CD4-positive, alpha-beta T cell treated with Interferon gamma for 1 hour (primary cell): Measurements from ENCODE around the gene MAST2.
"Not testable (repeated sequence)": the region's sequence is repeated elsewhere in the genome, so short reads cannot be mapped to it uniquely, and the experiment has no call there.

Experiments used
- DNase-seq: peaks from one replicate; pipeline ENCODE4 v3.0.0-alpha.2; 2020

Gene MAST2

GRCh38 chr1:45815667-45816458 is 12.5 kb downstream of the MAST2 start:
- no peak for DNase-seq

GRCh38 chr1:45820173-45820572 is 16.8 kb downstream of the MAST2 start:
- DNase-seq = no peak

- no peak for DNase-seq
Measured at GRCh38 chr1:45820788-45821187, 17.4 kb downstream of the MAST2 start.

- DNase-seq = no peak
Measured at GRCh38 chr1:45822644-45823043, 19.2 kb downstream of the MAST2 start.

GRCh38 chr1:45824607-45825006 is 21.2 kb downstream of the MAST2 start:
- DNase-seq = no peak

GRCh38 chr1:45827256-45827655 is 23.8 kb downstream of the MAST2 start:
- DNase-seq = no peak

- DNase-seq = no peak
Measured at GRCh38 chr1:45828841-45829240, 25.4 kb downstream of the MAST2 start.

- DNase-seq = no peak
Measured at GRCh38 chr1:45833361-45833760, 29.9 kb downstream of the MAST2 start.

- no peak for DNase-seq
Measured at GRCh38 chr1:45834689-45835088, 31.3 kb downstream of the MAST2 start.

- DNase-seq = no peak
Measured at GRCh38 chr1:45836451-45836850, 33.0 kb downstream of the MAST2 start.

GRCh38 chr1:45836861-45837260 is 33.4 kb downstream of the MAST2 start:
- not testable (repeated sequence) for DNase-seq

- DNase-seq = not testable (repeated sequence)
Measured at GRCh38 chr1:45838322-45838721, 34.9 kb downstream of the MAST2 start.

- DNase-seq = no peak
Measured at GRCh38 chr1:45840704-45841103, 37.3 kb downstream of the MAST2 start.

- no peak for DNase-seq
Measured at GRCh38 chr1:45842786-45843185, 39.4 kb downstream of the MAST2 start.

GRCh38 chr1:45843474-45843905 is 40.1 kb downstream of the MAST2 start:
- DNase-seq = no peak

- DNase-seq = not testable (repeated sequence)
Measured at GRCh38 chr1:45844000-45844399, 40.6 kb downstream of the MAST2 start.

GRCh38 chr1:45846931-45847330 is 43.5 kb downstream of the MAST2 start:
- DNase-seq = no peak

GRCh38 chr1:45848097-45848496 is 44.7 kb downstream of the MAST2 start:
- no peak for DNase-seq

- no peak for DNase-seq
Measured at GRCh38 chr1:45848714-45849113, 45.3 kb downstream of the MAST2 start.

GRCh38 chr1:45850017-45850416 is 46.6 kb downstream of the MAST2 start:
- no peak for DNase-seq

- no peak for DNase-seq
Measured at GRCh38 chr1:45854724-45855123, 51.3 kb downstream of the MAST2 start.

GRCh38 chr1:45857101-45857700 is 53.8 kb downstream of the MAST2 start:
- no peak for DNase-seq

GRCh38 chr1:45857755-45858492 is 54.5 kb downstream of the MAST2 start:
- not testable (repeated sequence) for DNase-seq

- DNase-seq = no peak
Measured at GRCh38 chr1:45859221-45859620, 55.8 kb downstream of the MAST2 start.
